K562 (cell line): ENCODE results near the gene C9orf153. TPM values are rescaled to one million over a fixed set of nuclear protein-coding genes. Genes with fewer than 3 reads are reported as not detected.

ENCODE experiments used
- ETS1 ChIP-seq: conservative IDR thresholded peaks from 2 replicates; pipeline ENCODE4 v1.6.1; 2011; ENCODE audit warnings: low read depth, mild to moderate bottlenecking, low read length; ENCODE audit not compliant: control insufficient read depth
- HINFP ChIP-seq: fragments of 450-650 bp; conservative IDR thresholded peaks from 2 replicates; pipeline ENCODE4 v1.6.1; 2016; ENCODE audit warnings: missing genetic modification characterization, low read depth, mild to moderate bottlenecking, control low read depth, missing compliant biosample characterization
- HMGXB4 ChIP-seq: sonication (generic); formaldehyde crosslinking; IDR thresholded peaks from 2 replicates; pipeline ENCODE4 v1.8.1; 2023; ENCODE audit warnings: mild to moderate bottlenecking, missing genetic modification reagents
- NR2C2 ChIP-seq, 2 experiments: fragments of 200-800 bp in 1 of 2; sonication (Bioruptor generic) in 1 of 2; sonication (generic) in 1 of 2; formaldehyde crosslinking in 1 of 2; IDR thresholded peaks; 2 replicates each; pipeline versions ENCODE4 v1.6.1 to v1.8.0; 2016 to 2022; ENCODE audit warnings: mild to moderate bottlenecking in 1 of 2, missing compliant biosample characterization in 1 of 2, missing genetic modification characterization in 1 of 2, missing genetic modification reagents in 1 of 2
- NUFIP1 ChIP-seq: fragments of 450-650 bp; IDR thresholded peaks from 2 replicates; pipeline ENCODE4 v1.6.1; 2018; ENCODE audit not compliant: partially characterized antibody
- RFX1 ChIP-seq: fragments of 450-650 bp; IDR thresholded peaks from 2 replicates; pipeline ENCODE4 v1.6.1; 2016; ENCODE audit warnings: mild to moderate bottlenecking, moderate library complexity
- ZNF23 ChIP-seq: fragments of 250-450 bp; sonication (Bioruptor Pico); IDR thresholded peaks from 2 replicates; pipeline ENCODE4 v1.4.0; 2020; ENCODE audit warnings: mild to moderate bottlenecking
- ZNF41 ChIP-seq: fragments of 250-450 bp; sonication (Bioruptor Pico); conservative IDR thresholded peaks from 2 replicates; pipeline ENCODE4 v1.4.0; 2020; ENCODE audit warnings: mild to moderate bottlenecking
- polyA plus RNA-seq, 8 experiments: library from polyadenylated mRNA; depleted of rRNA in 4 of 8; stranded (reverse) in 5 of 8; unstranded in 3 of 8; fragments of >200 nt; fragmentation: Nextera tagmentation in 2 of 8; fragmentation: Illumina TruSeq in 1 of 8; extraction: Ambion mirVana in 2 of 8; extraction: Trizol in 1 of 8; gene quantifications; 2 replicates each; pipeline versions ENCODE4 v1.2.1 to v1.2.3, GENCODE V29; 2011 to 2014; ENCODE audit warnings: inconsistent platforms in 1 of 8, missing spikeins in 1 of 8
- total RNA-seq, 7 experiments: library from RNA; depleted of rRNA in 6 of 7; stranded (reverse); fragments of >200 nt in 6 of 7; fragmentation: Illumina TruSeq in 2 of 7; extraction: Trizol in 2 of 7; gene quantifications; 2 replicates each; pipeline versions ENCODE4 v1.2.1 to v1.2.3, GENCODE V29; 2011 to 2021; ENCODE audit warnings: low replicate concordance in 1 of 7
- TF ChIP-seq, protein P1 (sequence below), 3 experiments: IDR thresholded peaks in 2 of 3; conservative IDR thresholded peaks in 1 of 3; 2 replicates each; pipeline ENCODE4 v1.5.1; 2011 to 2012; ENCODE audit warnings: low read length in 3 of 3, mild to moderate bottlenecking in 3 of 3, control low read depth in 2 of 3, improper control_type of control experiment in 1 of 3, inconsistent platforms in 1 of 3, low read depth in 1 of 3, mixed read lengths in 1 of 3, moderate library complexity in 1 of 3; ENCODE audit not compliant: insufficient read depth in 2 of 3

Gene C9orf153
- total and polyA plus RNA-seq, 9 of the 15 experiments (the other 6 are each of a cell fraction or from before 2014, with no cell fraction given), result 0.07 to 1.2 (median 0.11) TPM; not detected in 5

DNA sequence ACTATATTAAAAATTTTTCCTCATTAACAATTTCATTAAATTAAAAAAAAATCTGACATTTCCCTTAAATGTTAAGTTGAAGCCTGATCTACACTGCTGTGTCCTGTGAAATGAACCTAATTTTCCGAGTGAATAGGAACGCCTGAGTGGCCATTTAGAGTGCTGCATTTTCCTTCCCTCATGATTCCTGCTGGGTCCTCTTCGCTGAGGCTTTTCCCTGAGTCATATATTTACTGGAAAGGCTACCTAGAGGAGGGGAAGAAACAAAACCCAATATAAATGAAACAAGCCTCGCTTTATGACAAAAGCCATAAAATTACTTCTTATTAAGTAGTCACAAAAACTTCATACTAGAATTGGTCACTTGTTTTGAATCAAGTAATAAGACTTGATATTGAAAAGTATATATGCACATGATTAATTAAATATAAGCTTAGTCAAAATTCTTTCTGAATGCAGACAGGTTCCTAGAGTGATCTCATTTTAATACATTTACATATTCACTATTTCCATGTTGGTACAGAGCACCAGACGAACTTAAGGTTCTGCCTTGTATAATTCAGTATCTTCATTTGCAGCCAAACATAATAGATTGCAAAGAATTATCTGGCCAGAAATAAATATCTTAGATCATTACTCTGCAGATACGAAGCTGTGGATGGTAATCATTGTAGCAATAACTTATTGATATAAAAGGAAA, 29.2 kb upstream of the C9orf153 start (continued):
- TF ChIP-seq HMGXB4 (no peak), ZNF41 (CRISPR knock-in tag) (no peak), HINFP (tag) (peak; percentile 82), RFX1 (no peak), ZNF23 (CRISPR knock-in tag) (no peak), NUFIP1 (no peak), ETS1 (no peak), NR2C2 (CRISPR knock-in tag; IDR thresholded peaks at IDR 0.05) (no peak), NR2C2 (tag; IDR thresholded peaks at IDR 0.05) (no peak)
- TF ChIP-seq, protein P1, sequence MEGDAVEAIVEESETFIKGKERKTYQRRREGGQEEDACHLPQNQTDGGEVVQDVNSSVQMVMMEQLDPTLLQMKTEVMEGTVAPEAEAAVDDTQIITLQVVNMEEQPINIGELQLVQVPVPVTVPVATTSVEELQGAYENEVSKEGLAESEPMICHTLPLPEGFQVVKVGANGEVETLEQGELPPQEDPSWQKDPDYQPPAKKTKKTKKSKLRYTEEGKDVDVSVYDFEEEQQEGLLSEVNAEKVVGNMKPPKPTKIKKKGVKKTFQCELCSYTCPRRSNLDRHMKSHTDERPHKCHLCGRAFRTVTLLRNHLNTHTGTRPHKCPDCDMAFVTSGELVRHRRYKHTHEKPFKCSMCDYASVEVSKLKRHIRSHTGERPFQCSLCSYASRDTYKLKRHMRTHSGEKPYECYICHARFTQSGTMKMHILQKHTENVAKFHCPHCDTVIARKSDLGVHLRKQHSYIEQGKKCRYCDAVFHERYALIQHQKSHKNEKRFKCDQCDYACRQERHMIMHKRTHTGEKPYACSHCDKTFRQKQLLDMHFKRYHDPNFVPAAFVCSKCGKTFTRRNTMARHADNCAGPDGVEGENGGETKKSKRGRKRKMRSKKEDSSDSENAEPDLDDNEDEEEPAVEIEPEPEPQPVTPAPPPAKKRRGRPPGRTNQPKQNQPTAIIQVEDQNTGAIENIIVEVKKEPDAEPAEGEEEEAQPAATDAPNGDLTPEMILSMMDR (IDR thresholded peaks at IDR 0.05 in 2 of 3, conservative IDR thresholded peaks at IDR 0.05 in 1 of 3; ENCODE audit: insufficient read depth in 2 of 3, low read depth in 1 of 3, low read length in 3 of 3), result no peak
